GM12878 (cell line): Measurements from ENCODE around the gene FILIP1L. TPM values are rescaled to one million over a fixed set of nuclear protein-coding genes. Genes with fewer than 3 reads are reported as not detected.

ENCODE experiments used
- ATAC-seq: fragments of 200-7000 bp; cut with Tn5 transposase; 3 replicates; pipeline ENCODE4 v1.9.1; 2020; ENCODE audit warnings: mild to moderate bottlenecking, moderate library complexity
- BruUV-seq: library from RNA; stranded (reverse); fragments of 400-500 nt; replicated peaks from 2 replicates; lab custom pipeline; 2021; lab: Mats Ljungman, UMichigan
- CTCF ChIA-PET: fragments of 300-600 bp; sonication (Branson Sonifier 250); formaldehyde crosslinking; extraction: SDS; loops from one replicate; lab custom pipeline; 2021; ENCODE audit warnings: inconsistent platforms; lab: Yijun Ruan, JAX
- POLR2A ChIA-PET: fragments of 350-600 bp; formaldehyde crosslinking; extraction: SDS; loops from one replicate; lab custom pipeline; 2021; ENCODE audit warnings: inconsistent platforms; lab: Charles Lee
- RAD21 ChIA-PET: fragments of 300-600 bp; sonication (Branson Sonifier 250); formaldehyde crosslinking; loops from one replicate; lab custom pipeline; 2023; ENCODE audit warnings: antibody characterized with exemption; ENCODE audit not compliant: unreplicated experiment; lab: Charles Lee
- SMC1A ChIA-PET: fragments of 300-600 bp; sonication (Branson Sonifier 250); formaldehyde crosslinking; loops from one replicate; lab custom pipeline; 2023; ENCODE audit not compliant: unreplicated experiment, uncharacterized antibody; lab: Charles Lee
- DNase-seq: peaks from one replicate; pipeline ENCODE4 v3.0.0-alpha.2; 2011; ENCODE audit warnings: low read depth, low spot score
- FAIRE-seq: peaks from 3 replicates; lab custom pipeline; 2011; peaks lifted over from hg19 to GRCh38; lab: Jason Lieb, UNC
- H2AFZ ChIP-seq: 2 replicates; pipeline ENCODE4 v1.6.0; 2011; ENCODE audit warnings: low read depth, low read length, control low read depth; ENCODE audit not compliant: control insufficient read depth
- H3K27ac ChIP-seq: 2 replicates; pipeline ENCODE4 v1.5.1; 2011; ENCODE audit warnings: control low read depth; ENCODE audit not compliant: control insufficient read depth, insufficient read depth
- H3K27me3 ChIP-seq, 2 experiments: replicated peaks in 1 of 2; 2 replicates each; pipeline versions ENCODE4 v1.6.0 to v1.6.1; 2011; ENCODE audit warnings: low read length in 1 of 2; ENCODE audit not compliant: control insufficient read depth in 2 of 2, insufficient read depth in 2 of 2
- H3K36me3 ChIP-seq, 2 experiments: 2 replicates each; pipeline ENCODE4 v1.5.1; 2011; ENCODE audit warnings: low read length in 1 of 2; ENCODE audit not compliant: control insufficient read depth in 2 of 2, insufficient read depth in 2 of 2
- H3K4me1 ChIP-seq: 2 replicates; pipeline ENCODE4 v1.6.1; 2011; ENCODE audit warnings: mild to moderate bottlenecking, low read length, moderate library complexity, mixed read lengths; ENCODE audit not compliant: control insufficient read depth, insufficient read depth
- H3K4me2 ChIP-seq: 2 replicates; pipeline ENCODE4 v1.6.0; 2011; ENCODE audit warnings: control low read depth; ENCODE audit not compliant: control insufficient read depth, insufficient read depth
- H3K4me3 ChIP-seq: fragments of 200-600 bp; sonication (generic); 2 replicates; pipeline ENCODE4 v1.5.1; 2016
- H3K79me2 ChIP-seq: 2 replicates; pipeline ENCODE4 v1.6.0; 2011; ENCODE audit warnings: low read length; ENCODE audit not compliant: control insufficient read depth, insufficient read depth
- H3K9ac ChIP-seq: 2 replicates; pipeline ENCODE4 v1.8.0; 2011; ENCODE audit warnings: low read length, control low read depth, mixed read lengths; ENCODE audit not compliant: control insufficient read depth, insufficient read depth
- H3K9me3 ChIP-seq: replicated peaks from 3 replicates; pipeline ENCODE4 v1.5.1; 2011; ENCODE audit warnings: mild to moderate bottlenecking, low read length; ENCODE audit not compliant: control insufficient read depth, insufficient read depth
- H4K20me1 ChIP-seq: 2 replicates; pipeline ENCODE4 v1.6.0; 2011; ENCODE audit not compliant: control insufficient read depth, insufficient read depth
- BACH1 ChIP-seq: fragments of 450-650 bp; IDR thresholded peaks from 2 replicates; pipeline ENCODE4 v1.6.1; 2017; ENCODE audit warnings: mild to moderate bottlenecking, borderline replicate concordance
- NFXL1 ChIP-seq: fragments of 450-650 bp; IDR thresholded peaks from 2 replicates; pipeline ENCODE4 v1.6.1; 2017; ENCODE audit warnings: antibody characterized with exemption, mild to moderate bottlenecking, borderline replicate concordance
- PML ChIP-seq: IDR thresholded peaks from 2 replicates; pipeline ENCODE4 v1.6.1; 2012; ENCODE audit warnings: low read length, inconsistent platforms
- RCOR1 ChIP-seq: conservative IDR thresholded peaks from 2 replicates; pipeline ENCODE4 v1.6.1; 2012; ENCODE audit warnings: low read depth, low read length, improper control_type of control experiment
- SMAD1 ChIP-seq: fragments of 450-650 bp; IDR thresholded peaks from 2 replicates; pipeline ENCODE4 v1.6.1; 2018; ENCODE audit warnings: mild to moderate bottlenecking, low read depth; ENCODE audit not compliant: partially characterized antibody
- SUZ12 ChIP-seq: fragments of 200-600 bp; sonication (generic); IDR thresholded peaks from one replicate; pipeline ENCODE4 v1.6.1; 2018; ENCODE audit warnings: antibody characterized with exemption, mild to moderate bottlenecking; ENCODE audit not compliant: unreplicated experiment
- TCF7 ChIP-seq: IDR thresholded peaks from 2 replicates; pipeline ENCODE4 v1.6.1; 2014; ENCODE audit warnings: antibody characterized with exemption, borderline replicate concordance
- ZNF384 ChIP-seq: IDR thresholded peaks from 2 replicates; pipeline ENCODE4 v1.6.1; 2012; ENCODE audit warnings: low read depth, mild to moderate bottlenecking, low read length, improper control_type of control experiment, borderline replicate concordance
- WGBS: methylation state at CpG from one replicate; pipeline ENCODE4 v1.1.6; 2016; ENCODE audit warnings: low lambda C conversion rate; ENCODE audit not compliant: insufficient replicate concordance, insufficient coverage; ENCODE audit errors: missing lambda C conversion rate; 5-methylcytosine and 5-hydroxymethylcytosine counted together
- in situ Hi-C: fragments of 300-500 bp; cut with MboI; formaldehyde crosslinking; loops from 9 replicates; pipeline ENCODE4 v1.14.3; 2018; ENCODE audit warnings: mixed read lengths
- intact Hi-C: fragments of 100-400 bp; cut with micrococcal nuclease; formaldehyde crosslinking; loops from one replicate; pipeline ENCODE4 v1.14.2; 2022; ENCODE audit not compliant: unreplicated experiment
- polyA plus RNA-seq, 11 experiments: library from polyadenylated mRNA; depleted of rRNA in 4 of 11; unstranded in 6 of 11; stranded (reverse) in 5 of 11; fragments of >200 nt; fragmentation: Nextera tagmentation in 4 of 11; fragmentation: Illumina TruSeq in 1 of 11; extraction: Ambion mirVana in 4 of 11; extraction: Trizol in 1 of 11; gene quantifications; 1 replicate in 1 of 11; 2 replicates in 10 of 11; pipeline versions ENCODE4 v1.2.1 to v1.2.3, GENCODE V29; 2011 to 2016; ENCODE audit warnings: inconsistent platforms in 2 of 11, missing spikeins in 2 of 11, low read depth in 1 of 11
- total RNA-seq, 4 experiments: library from RNA; depleted of rRNA in 3 of 4; stranded (reverse); fragments of >200 nt in 3 of 4; fragmentation: Illumina TruSeq in 1 of 4; extraction: Trizol in 1 of 4; gene quantifications; 2 replicates each; pipeline versions ENCODE4 v1.2.1 to v1.2.3, GENCODE V29; 2013 to 2021
- TF ChIP-seq, protein P1 (sequence below): IDR thresholded peaks from 2 replicates; pipeline ENCODE4 v1.6.1; 2011; ENCODE audit warnings: low read depth, mild to moderate bottlenecking, low read length, moderate library complexity, borderline replicate concordance; ENCODE audit errors: extremely low read depth

Gene FILIP1L
- total and polyA plus RNA-seq, 10 of the 15 experiments (the other 5 are each of a cell fraction or from before 2014, with no cell fraction given), result 0.24 to 6.1 (median 3.5) TPM

- Histone ChIP-seq H3K79me2 (no peaks in the 10 kb centered on the region), H4K20me1 (no peaks in the 10 kb centered on the region), H3K36me3 (no peaks in the 10 kb centered on the region), H3K27me3 (no peaks in the 10 kb centered on the region), H3K27ac (no peak overlapping the region), H3K4me3 (no peak overlapping the region), H3K4me1 (peaks cover 11% of the 10 kb centered on the region), H2AFZ (no peak overlapping the region), H3K9me3 (no peaks in the 10 kb centered on the region; the same call in 2 of the 3 replicates), H3K4me2 (no peak overlapping the region), H3K9ac (no peak overlapping the region)
- no peak for FAIRE-seq
- ChIA-PET CTCF (interaction anchor here (1.0 to 5.3 kb wide), 8 partner anchors 12 to 235 kb away, joined by 3 to 112 read pairs (median 18); no protein-coding TSS in a partner anchor), SMC1A (interaction anchor here (0.6 to 3.4 kb wide), 4 partner anchors 24 to 287 kb away, joined by 3 to 47 read pairs (median 8); no protein-coding TSS in a partner anchor), POLR2A (no interaction called here), RAD21 (interaction anchor here (2.6 to 2.8 kb wide), 2 partner anchors 187 to 224 kb away, joined by 16 to 42 read pairs; no protein-coding TSS in a partner anchor)
- peak; percentile 10; the same call in 2 of the 3 replicates for ATAC-seq
- no peak for TF ChIP-seq NFXL1
- no peak for TF ChIP-seq ZNF384
- no peak for TF ChIP-seq TCF7
- intact Hi-C loops, result loop anchor here (5.0 kb wide), 1 partner anchor 225 kb away; no protein-coding TSS in a partner anchor
- DNase-seq, result no peak
- no TSS peak for BruUV-seq
- in situ Hi-C loops, result loop anchor here (5.0 kb wide), 2 partner anchors 185 to 230 kb away; no protein-coding TSS in a partner anchor
Measured at GRCh38 chr3:100067589-100067988, 46.7 kb downstream of the FILIP1L start.

DNA sequence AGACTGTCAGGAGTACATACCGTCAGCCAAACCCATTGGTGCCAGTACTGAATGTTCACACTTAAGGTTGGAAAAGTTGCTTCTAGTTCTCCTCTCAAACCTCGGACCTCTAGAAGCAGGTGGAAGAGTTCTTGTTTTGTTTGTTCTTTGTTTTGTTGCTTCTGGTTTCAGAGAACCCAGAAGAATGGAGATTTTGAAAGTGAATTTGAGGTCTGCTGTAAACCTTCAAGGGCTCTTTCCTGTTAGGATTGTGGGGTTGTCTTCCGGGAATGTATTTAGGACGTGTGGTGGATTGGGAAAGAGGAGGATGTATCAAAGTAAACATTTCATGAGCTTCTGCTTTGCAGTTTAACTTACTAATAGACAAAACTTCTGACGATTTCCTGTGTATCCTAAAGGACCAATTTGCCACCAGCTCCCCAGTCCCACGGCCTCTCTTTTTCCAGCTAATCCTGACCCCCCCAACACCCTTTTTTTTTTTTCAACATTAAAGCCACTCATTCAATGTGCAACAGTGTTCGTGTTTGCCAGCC lies 50.3 kb downstream of the FILIP1L start:
- no TSS peak for BruUV-seq
- no peak overlapping the region for H3K27ac ChIP-seq
- TF ChIP-seq SUZ12 (no peak), SMAD1 (no peak), TCF7 (no peak), BACH1 (no peak), PML (no peak), RCOR1 (no peak)
- TF ChIP-seq, protein P1, sequence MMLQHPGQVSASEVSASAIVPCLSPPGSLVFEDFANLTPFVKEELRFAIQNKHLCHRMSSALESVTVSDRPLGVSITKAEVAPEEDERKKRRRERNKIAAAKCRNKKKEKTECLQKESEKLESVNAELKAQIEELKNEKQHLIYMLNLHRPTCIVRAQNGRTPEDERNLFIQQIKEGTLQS, result no peak
- no peaks in the 10 kb centered on the region for H3K36me3 ChIP-seq
- RAD21 ChIA-PET, result interaction anchor here (1.4 kb wide), 1 partner anchor 190 kb away, joined by 6 read pairs; no protein-coding TSS in a partner anchor
- H4K20me1 ChIP-seq, result no peaks in the 10 kb centered on the region
- POLR2A ChIA-PET, result no interaction called here
- no peaks in the 10 kb centered on the region; the same call in 1 of the 2 replicates for H3K4me1 ChIP-seq
- intact Hi-C loops, result no loop called here
- no peaks in the 10 kb centered on the region for H3K27me3 ChIP-seq
- WGBS, result 91% methylated on average over 7 of the region's 7 CpGs
- ATAC-seq (no peak), DNase-seq (no peak), FAIRE-seq (no peak)
- no peaks in the 10 kb centered on the region for H3K79me2 ChIP-seq
- no peak overlapping the region for H2AFZ ChIP-seq
- no peak overlapping the region for H3K4me3 ChIP-seq
- SMC1A ChIA-PET, result interaction anchor here (1.3 to 1.9 kb wide), 3 partner anchors 16 to 190 kb away, joined by 3 to 6 read pairs (median 5); no protein-coding TSS in a partner anchor
- H3K9me3 ChIP-seq, result no peaks in the 10 kb centered on the region
- no peak overlapping the region for H3K9ac ChIP-seq
- no peak overlapping the region for H3K4me2 ChIP-seq
- CTCF ChIA-PET, result interaction anchor here (0.6 to 1.6 kb wide), 10 partner anchors 11 to 910 kb away, joined by 3 to 13 read pairs (median 3); no protein-coding TSS in a partner anchor
- in situ Hi-C loops, result no loop called here
